GM18511 (cell line): ENCODE data around the gene SLIT3.
A peak's percentile ranks its signal among the peaks of the same experiment; 100 is the strongest.

Experiments
- ATAC-seq: cut with Tn5 transposase; IDR thresholded peaks from one replicate; pipeline ENCODE4 v1.9.1; 2021; ENCODE audit warnings: mild to moderate bottlenecking, moderate library complexity; ENCODE audit not compliant: unreplicated experiment

SLIT3 gene

DNA sequence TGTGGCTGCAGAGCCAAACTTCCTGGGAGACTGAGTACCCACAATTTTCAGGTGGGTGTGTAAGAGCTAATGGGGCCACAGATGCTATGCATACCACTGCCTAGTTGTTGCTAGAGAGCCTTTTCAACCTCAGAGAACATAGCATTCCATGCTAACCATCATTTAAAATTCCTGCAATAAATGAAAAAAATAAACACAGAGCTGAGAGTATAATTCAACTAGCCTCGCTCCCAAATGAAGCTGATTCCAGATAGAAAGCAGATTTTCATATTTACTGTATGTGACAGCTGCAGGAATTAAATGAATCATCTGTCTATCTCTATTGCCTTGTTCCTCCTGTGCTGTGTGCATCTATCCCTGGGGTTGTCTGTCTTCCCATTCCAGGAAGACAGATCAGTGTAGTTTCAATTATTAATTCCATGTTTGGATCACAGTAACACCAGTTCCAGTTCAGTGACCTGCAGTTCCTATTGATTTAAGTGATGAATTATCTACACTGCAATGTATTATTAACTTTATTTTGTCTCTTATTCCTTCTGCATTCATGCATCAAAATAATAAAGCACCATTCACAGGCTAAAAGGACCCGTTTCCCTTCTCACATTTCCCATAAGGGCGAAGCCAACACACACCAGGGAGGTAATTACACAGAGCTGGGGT, 324.5 kb downstream of the SLIT3 start:
- ATAC-seq, result no peak

DNA sequence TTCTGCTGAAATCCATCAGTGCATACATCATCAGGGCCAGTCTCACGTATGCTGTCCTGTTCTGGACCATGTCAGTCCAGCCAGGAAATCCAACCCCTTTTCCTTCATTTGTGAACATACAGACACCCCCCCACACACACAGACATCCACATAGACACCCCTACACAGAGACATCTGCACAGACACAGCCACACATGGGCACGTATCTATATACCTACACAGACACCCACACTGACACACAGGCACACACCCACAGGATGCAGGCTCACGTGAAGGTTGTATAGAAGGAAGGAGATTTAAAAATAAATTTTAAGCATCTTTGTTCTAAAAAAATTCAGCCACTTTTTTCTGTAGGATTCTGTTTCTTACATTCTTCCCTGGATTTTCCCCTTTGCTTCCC, 325.6 kb downstream of the SLIT3 start:
- ATAC-seq, result no peak

DNA sequence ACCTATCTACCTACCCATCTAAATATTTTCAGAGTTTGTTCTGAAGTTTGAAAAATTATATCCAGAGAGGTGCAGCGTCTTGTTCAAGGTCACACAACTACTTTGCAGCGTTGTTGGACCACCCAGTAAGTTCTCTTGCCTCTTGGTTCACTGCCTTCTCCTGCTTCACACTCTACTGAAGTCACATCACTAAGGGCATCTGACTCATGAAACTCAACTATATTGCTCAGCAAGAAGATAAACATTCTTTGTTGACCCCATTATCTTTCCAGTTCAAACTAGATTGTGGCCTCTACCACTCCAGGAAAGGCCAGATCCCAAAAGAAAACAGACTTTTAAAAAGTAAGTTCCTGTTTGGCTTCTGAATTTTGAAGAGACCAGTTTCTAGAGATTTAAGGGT, 326.9 kb downstream of the SLIT3 start:
- no peak for ATAC-seq

DNA sequence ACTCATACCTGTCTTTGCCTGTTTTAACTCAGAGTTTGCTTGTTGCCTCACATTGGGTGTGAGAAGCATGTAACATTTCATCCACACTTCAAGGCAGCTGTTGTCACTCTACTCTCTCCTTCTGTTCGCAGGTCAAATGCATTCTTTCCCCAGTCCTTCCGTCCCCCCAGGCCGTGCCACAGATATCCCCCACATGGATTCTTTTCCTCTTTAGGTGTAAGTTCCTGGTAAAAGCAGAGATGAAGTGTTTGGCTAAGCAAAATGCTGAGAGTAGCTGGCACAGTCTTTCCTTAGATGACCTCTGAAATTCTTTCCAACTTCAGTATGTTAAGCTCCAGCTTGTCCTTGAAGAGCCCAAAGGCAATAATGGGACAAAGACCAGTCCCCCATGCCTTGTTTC, 328.2 kb downstream of the SLIT3 start:
- no peak for ATAC-seq

DNA sequence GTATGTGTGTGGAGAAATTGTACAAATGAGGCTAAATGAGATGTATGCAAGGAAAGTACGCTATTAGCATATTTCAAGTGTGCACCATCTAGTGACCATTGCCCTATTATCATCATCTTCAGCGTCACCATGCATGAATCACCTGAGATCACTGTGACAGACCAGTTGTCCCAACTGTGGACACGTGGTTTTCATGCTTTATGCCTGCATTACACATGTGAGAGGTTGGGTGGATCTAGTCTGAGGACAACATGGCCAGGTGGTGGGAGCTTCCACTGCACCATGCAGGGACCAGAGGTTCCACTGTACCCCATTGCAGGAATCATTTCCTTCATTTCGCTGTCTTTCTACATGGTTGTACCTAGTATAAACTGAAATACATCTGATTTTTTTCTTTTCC, 329.8 kb downstream of the SLIT3 start:
- ATAC-seq, result no peak

DNA sequence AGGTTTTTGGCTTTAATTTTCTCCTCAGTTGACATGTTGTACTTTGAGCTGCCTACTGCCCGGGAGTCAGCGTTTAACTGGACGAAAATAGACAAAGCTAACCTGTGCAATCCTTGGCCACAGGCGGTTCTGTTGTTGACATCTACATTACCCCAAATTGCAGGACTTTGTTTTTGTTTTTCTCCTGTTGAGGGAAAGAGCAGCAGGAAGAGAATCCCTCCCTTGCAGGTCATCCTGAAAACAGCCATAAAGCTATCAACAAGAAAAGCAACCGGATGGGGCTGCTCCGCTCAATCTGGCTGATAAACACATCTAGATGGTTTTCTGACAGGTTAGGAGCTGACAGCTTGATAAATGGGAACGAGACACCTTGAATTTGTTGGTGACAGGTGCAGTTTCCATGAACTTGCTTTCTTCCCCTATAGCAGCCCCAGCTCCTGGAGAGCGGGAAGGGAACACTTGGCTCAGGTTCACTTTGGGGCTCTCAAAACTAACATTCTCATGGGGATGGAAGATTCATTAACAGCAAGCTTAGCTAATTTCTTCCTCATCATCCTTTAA, 331.5 kb downstream of the SLIT3 start:
- no peak for ATAC-seq

DNA sequence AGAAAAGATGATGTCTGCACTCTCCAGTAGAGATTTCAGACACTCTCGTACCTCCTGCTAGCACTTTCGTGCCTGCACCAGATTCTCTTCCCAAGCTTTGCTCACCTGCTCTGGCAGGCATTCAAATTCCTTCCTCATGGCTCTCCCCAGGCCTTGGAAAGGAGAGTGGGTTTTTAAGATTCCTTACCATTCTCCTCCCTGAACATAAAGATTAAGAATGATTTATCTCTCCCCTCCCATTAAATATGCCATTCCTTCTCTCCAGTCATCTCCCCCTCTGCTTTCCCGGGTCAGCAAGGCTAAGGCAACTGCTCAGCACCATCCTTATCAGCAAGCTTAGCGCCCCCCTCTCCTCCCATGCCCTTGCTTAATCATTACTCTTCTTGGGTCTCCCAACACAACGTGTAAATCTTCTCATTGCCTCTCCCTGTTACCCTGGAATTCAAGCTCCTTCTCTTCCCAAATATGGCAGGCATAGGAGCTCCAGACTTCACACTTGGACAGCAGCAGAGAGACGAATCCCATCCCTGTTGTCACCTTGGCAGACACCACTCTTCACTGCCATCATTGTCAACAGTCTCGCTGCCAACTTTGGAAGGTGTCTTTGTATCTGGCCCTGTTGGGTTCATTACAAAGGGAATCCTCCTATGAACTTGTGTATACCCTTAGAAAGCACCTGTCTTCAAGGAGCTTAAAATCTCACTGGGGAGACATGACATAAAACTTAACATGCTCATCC, 332.9 kb downstream of the SLIT3 start:
- no peak for ATAC-seq

DNA sequence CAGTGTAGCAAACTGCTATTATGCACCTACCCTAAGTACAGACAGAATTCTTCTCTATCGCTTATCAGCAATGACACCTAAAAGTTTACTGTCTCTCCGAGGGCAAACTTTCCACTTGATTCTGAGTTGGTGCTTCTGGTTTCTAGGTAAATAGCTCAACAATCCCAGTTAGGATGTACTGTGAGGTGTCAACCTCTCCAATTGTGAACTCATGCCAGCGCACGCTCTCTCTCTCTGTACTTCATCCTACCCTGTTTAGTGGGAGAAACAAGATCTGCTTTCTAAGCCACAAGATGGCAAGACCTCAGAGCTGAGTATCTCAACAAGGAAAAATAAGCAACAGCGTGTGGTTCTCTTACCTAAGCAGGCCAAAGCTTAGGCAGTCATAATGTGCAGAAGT, 335.3 kb downstream of the SLIT3 start:
- no peak for ATAC-seq

DNA sequence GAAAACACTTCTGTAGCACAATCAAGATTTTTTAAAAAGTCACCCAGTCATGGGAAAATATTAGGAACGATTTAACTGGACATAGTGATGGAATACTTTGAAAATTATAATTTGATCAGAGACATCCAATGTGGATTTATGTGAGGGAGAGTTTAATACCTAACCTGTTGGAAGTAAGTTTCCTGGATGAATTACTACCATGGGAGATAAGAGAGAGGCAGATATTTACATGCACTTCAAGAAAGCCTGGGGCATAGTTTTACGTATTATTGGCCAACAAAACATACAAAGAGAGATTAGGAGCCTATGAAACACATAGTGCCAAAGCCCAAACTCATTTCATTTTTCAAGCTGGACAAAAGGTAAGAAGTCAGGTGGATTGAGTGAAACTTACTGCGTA, 336.8 kb downstream of the SLIT3 start:
- no peak for ATAC-seq

DNA sequence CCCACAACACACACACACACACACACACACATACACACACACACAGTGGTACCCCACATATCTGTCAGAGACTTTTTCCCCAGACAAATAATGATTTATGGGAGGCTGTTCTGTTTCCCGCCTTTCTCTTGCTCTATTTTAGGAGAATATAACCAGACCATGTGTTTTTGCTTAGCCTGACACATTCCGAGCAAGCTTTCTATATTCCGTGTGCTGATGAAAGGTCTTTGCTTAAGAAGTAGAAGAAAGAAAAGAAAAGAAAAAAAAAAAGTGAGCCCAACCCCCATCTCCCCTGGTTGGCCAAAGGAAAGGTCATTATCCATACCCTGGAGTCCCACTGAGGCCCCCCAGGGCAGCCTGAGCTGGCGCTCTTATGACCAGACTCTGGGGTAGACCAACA, 338.6 kb downstream of the SLIT3 start:
- ATAC-seq, result no peak

DNA sequence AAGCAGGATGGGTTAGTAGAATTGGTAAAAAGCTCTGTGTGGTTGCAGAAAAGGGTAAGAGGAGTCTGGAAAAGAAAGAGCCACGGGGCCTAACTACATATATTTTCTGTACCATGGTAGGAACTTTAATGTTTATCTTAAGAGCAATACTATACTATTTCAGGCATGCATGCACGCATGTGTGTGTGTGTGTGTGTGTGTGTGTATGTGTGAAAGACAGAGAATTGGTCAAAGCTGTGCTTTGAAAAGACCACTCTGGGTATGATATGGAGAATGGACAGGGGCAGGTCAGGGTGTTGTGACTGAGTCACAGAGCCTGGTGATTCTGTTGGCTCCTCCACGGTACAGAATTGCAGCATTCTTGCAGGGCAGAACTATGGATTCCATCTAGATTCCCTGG, 339.3 kb downstream of the SLIT3 start:
- no peak for ATAC-seq

DNA sequence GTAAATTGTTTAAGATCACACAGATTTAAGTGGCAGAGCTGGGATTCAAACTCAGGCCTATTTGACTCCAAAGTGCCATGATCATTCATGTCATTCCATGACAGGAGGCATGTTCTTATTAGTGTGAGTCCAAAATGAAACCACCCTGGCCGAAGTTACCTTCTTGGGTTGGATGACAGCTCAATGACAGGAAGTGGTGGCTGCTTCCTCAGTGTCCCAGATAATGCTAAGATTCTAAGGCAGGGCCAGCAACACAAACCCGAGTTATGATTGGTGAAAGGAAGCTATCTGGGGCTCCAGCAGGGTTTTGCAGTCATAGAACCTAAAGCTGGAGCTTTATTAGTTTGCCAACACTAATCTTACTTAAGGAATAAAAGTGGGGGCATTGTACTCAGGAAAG, 340.4 kb downstream of the SLIT3 start:
- no peak for ATAC-seq

DNA sequence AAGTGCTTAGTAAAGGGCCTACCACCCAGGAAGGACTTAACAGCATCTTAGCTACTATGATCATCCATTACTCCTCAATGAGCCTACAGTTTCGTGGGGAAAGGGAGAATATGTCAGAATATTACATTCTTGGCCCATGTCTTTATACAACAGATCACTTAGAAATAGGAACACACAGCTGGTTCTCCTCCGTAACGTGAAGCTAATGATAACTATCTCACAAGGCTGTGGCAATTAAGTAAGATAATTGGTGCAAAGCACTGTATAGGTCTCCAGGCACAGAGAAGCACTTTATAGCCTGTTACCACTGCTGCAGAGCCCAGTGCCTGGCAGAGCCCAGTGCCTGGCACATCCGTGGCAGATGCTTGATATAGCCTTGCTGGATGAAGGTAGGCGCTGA, 347.6 kb downstream of the SLIT3 start:
- no peak for ATAC-seq

DNA sequence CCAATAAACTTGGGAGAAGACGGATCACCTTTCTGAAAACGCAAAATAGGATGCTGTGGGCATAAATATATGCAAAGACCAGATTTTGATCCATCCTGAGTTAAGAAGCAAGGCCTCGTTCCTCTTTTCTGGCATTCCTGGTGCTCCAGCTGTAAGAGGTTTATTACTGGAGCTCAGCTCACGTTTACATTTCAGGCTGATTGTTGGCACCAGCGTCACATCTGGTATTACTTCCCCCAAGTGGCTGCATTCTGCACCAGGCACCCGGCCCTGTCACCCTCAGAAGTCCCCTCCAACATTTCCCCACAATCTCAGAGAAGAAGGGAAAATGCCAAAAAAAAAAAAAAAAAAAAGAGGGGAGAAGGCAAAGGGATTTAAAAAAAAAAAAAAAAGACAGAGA, 348.7 kb downstream of the SLIT3 start:
- no peak for ATAC-seq

DNA sequence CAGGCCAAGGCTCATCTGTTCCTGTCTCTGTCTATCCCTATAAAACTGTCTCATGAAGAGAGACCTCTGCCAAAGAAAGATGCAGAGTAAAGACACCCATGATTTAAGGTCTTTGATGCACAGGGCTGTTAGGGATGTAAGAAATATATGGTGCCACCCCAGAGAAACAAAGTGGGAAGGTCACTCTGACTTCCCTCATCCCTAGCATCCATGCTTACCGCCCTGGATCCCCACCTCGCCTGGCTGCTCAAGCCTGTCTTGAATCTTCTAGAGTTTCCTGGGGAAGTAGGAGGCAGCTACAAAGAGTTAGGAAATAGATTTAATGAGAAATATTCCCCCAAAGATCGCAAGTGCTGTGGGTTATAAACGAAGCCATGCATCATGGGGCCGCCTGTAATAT, 349.2 kb downstream of the SLIT3 start:
- ATAC-seq, result no peak

DNA sequence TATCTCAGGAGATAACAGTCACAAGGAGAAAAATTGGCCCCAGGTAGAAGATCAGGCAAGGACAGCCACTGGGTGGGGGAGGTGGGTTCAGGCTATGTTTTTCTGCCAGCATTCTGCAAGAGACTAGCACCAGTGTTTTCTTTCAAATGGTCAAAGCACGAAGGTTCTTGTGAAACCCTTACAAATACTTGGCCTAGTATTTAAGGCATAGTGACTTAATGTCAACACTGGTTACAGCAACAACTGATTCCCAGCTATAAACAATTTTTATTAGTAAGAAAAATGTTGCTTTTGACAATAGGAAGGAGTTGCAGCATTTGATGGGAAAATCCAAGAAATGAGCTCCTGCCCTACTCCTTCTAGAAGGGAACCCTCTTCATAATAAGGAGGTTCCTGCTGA, 349.6 kb downstream of the SLIT3 start:
- ATAC-seq, result no peak

DNA sequence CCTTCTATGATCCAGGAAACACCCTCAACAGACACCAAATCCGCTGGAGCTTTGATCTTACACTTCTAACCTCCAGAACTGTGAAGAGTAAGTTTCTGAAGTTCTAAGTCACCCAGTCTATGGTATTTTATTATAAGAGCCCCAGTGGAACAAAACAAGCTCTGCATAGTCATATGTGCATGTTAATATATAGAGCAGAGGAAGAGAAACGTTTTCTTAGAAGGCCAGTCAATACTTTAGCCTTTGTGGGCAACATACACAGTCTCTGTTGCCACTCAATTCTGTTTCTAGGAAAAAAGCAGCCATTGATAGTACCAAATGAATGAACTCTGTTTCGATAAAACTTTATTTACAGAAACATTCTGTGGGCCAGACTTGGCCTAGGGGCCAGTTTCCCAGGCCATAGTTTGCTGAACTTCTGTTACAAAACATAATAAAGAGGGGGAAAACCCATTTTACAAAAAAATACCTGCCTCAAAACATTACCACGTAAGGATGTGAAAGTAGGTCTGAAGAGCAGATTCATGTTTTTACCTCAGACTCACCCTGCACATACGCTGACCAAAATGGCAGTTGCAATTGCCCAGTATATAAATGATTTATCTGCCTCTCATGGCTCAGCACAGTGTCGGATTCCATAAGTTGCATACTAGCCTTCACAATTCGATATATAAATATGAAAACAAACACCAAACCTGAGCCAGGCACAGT, 350.5 kb downstream of the SLIT3 start:
- no peak for ATAC-seq

DNA sequence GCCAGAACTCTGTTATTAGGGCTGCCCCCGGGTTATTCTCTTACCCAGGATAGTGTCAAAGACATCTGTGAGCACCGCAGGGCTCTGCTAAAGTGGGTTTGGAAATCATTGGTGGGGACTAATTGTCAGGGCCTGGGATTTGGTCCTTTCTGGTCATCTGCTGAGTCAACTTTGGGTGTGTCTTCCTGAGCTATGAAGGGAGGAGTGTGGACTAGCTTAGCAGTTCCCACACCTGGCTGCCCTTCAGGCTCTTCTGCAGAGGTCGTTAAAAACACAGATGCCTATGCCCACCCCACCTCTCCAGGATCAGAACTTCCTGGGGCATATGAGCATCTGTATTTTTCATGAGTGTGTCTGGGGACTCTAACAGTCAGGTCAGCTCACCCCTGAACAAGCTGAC, 352.2 kb downstream of the SLIT3 start:
- no peak for ATAC-seq

DNA sequence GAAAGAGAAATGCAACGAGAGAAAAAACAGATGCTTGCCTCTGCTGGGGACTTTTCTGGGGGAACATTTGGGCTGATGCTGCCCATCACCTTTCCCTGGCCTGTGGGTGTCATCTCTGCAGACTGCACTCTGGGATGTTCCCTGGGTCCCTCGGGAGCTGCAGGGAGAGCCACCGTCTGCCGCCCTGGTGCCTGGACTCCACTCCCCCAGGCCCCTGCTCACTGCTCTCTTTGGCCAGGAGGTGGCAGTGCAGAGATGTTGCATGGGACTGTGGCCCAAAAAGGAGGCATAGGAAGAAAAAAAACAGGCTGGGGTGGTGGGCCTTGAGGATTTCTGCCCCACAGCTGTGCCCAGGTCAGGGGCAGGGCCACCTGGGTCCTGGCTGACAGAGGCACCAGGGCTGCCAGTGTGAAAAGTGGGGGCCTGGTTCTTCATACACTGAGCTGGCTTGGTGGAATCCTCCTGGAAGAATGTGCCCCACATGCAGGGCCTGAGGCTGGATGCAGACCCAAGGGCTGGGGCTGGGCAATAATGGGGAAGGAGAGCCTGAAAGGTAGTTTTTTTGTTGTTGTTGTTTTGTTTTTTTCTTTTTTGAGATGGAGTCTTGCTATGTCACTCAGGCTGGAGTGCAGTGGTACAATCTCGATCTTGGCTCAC, 353.6 kb downstream of the SLIT3 start:
- ATAC-seq, result peak; percentile 79

DNA sequence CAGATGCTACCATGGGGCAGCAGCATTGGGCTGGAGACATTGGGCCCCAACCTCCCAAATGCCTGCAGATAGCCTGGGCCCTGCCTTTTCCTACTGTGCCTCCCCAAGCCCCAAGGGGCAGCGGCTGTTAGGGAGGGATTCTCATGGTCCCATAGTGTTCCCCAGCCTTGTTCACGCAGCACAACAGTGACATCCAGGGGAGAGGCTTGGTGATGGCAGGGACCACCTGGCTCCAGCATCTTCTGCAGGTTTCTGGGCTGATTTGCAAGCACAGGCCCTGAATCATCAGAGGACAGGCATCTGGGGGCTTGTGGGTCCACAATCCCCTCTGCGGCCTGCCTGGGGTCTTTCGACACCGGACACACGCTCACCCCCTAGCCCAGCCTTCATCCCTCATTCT, 354.6 kb downstream of the SLIT3 start:
- no peak for ATAC-seq

DNA sequence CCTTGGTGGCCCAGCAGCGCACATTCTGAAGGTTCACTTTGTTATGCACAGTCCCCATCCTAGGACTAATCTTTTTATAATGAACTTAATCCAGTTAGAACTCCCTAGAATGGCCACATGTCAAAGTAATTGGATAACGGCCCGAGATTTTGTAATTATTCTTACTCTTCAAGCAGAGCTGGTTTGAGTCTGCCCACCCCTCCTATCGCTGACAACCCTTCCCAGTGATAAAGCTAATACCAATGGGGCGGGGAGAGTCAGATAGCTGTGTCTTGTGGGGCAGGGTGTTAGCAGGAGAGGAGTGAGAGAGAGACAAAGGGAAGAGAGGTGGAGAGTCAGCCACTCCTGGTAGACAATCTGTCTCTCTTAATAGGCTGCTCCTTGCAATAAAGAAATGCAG, 356.9 kb downstream of the SLIT3 start:
- no peak for ATAC-seq
